Vagina (tissue), 2 donors: ENCODE results near the gene NR1I2. TPM values are rescaled to one million over a fixed set of nuclear protein-coding genes. Genes with fewer than 3 reads are reported as not detected.

Source experiments
- DNase-seq, 2 donors: peaks; one replicate each; pipeline ENCODE4 v3.0.0-alpha.2; 2017; ENCODE audit errors: extremely low spot score in 2 of 2
- H3K27ac ChIP-seq: fragments of 200-600 bp; sonication (generic); one replicate; pipeline ENCODE4 v1.5.1; 2019
- H3K27me3 ChIP-seq: fragments of 200-600 bp; sonication (generic); one replicate; pipeline ENCODE4 v1.5.1; 2019
- H3K36me3 ChIP-seq, 2 donors: fragments of 200-600 bp; sonication (generic); one replicate each; pipeline ENCODE4 v1.5.1; 2017 to 2019
- H3K4me1 ChIP-seq: fragments of 200-600 bp; sonication (generic); one replicate; pipeline ENCODE4 v1.5.1; 2019
- H3K4me3 ChIP-seq, 2 donors: fragments of 200-600 bp; sonication (generic); 1 replicate in 1 of 2; 2 replicates in 1 of 2; pipeline ENCODE4 v1.5.1; 2016 to 2019
- H3K9me3 ChIP-seq: fragments of 200-600 bp; sonication (generic); one replicate; pipeline ENCODE4 v1.5.1; 2019
- POLR2A ChIP-seq, 2 donors: fragments of 450-650 bp; IDR thresholded peaks; one replicate each; pipeline ENCODE4 v1.6.1; 2017; ENCODE audit warnings: antibody characterized with exemption in 2 of 2, mild to moderate bottlenecking in 2 of 2, moderate library complexity in 2 of 2
- POLR2AphosphoS5 ChIP-seq, 2 donors: sonication (generic); formaldehyde crosslinking; IDR thresholded peaks; one replicate each; pipeline ENCODE4 v1.9.0; 2017; ENCODE audit warnings: antibody characterized with exemption in 2 of 2, mild to moderate bottlenecking in 2 of 2, low read depth in 1 of 2; ENCODE audit not compliant: insufficient read depth in 1 of 2
- intact Hi-C: fragments of 100-400 bp; cut with DNase I; formaldehyde crosslinking; loops from one replicate; pipeline ENCODE4 v1.15.1; 2023
- total RNA-seq: library from RNA; depleted of rRNA; stranded (reverse); fragments of >200 nt; gene quantifications from one replicate; pipeline ENCODE4 v1.2.3, GENCODE V29; 2016
- TF ChIP-seq, protein P1 (sequence below), 3 experiments: fragments of 450-650 bp in 2 of 3; fragments of 200-600 bp in 1 of 3; sonication (generic) in 1 of 3; IDR thresholded peaks; one replicate each; pipeline ENCODE4 v1.5.1; 2017 to 2019; ENCODE audit warnings: antibody characterized with exemption in 3 of 3, mild to moderate bottlenecking in 2 of 3, moderate library complexity in 2 of 3

The NR1I2 gene
- total RNA-seq, 1 donor from 2014 or later: not detected

DNA sequence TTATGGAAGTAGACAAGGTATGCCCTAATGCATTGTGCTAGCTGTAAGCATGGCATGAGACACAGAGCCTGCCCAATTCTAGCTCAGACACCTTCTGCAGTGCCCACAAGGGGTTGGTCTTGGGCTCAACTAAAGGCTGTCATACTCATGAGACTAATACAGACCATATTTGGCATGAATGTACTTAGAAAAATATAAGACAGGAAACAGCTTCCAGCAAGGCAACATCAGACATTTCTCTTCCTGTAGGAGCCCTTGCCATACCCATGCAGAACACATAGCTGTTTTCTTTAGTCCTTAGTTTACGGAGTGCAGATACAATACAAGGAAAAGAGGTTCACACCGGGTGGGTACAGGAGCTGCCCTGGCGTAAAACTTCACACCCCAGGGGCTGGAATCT, 30.5 kb upstream of the NR1I2 start:
- no peak overlapping the region for H3K4me3 ChIP-seq
- intact Hi-C loops: no loop called here
- H3K27ac ChIP-seq: no peak overlapping the region
- no peak for DNase-seq
- H3K27me3 ChIP-seq: no peaks in the 10 kb centered on the region
- H3K4me1 ChIP-seq: no peaks in the 10 kb centered on the region
- peaks cover 5% of the 10 kb centered on the region for H3K9me3 ChIP-seq
- H3K36me3 ChIP-seq: peaks cover 0 to 32% of the 10 kb centered on the region in 2 donors
- TF ChIP-seq, protein P1, sequence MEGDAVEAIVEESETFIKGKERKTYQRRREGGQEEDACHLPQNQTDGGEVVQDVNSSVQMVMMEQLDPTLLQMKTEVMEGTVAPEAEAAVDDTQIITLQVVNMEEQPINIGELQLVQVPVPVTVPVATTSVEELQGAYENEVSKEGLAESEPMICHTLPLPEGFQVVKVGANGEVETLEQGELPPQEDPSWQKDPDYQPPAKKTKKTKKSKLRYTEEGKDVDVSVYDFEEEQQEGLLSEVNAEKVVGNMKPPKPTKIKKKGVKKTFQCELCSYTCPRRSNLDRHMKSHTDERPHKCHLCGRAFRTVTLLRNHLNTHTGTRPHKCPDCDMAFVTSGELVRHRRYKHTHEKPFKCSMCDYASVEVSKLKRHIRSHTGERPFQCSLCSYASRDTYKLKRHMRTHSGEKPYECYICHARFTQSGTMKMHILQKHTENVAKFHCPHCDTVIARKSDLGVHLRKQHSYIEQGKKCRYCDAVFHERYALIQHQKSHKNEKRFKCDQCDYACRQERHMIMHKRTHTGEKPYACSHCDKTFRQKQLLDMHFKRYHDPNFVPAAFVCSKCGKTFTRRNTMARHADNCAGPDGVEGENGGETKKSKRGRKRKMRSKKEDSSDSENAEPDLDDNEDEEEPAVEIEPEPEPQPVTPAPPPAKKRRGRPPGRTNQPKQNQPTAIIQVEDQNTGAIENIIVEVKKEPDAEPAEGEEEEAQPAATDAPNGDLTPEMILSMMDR (IDR thresholded peaks at IDR 0.05): no peak
- TF ChIP-seq POLR2AphosphoS5 (IDR thresholded peaks at IDR 0.05; ENCODE audit: insufficient read depth in 1 of 2, low read depth in 1 of 2): no peak
- no peak for TF ChIP-seq POLR2A (IDR thresholded peaks at IDR 0.05)

DNA sequence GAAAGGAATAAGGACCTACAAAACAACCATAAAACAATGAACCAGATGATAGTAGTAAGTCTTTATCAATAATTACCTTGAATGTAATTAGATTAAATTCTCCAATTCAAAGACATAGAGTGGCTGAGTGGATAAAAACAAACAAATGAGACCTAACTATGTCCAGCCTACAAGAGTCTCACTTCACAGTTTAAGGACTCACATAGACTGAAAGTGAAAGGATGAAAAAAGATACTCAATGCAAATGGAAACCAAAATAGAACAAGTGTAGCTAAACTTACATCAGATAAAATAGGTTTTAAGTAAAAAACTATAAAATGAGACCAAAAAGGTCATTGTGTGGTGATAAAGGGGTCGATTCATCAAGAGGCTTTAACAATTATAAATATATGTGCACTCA, 21.9 kb upstream of the NR1I2 start:
- no peak for DNase-seq
- no peak overlapping the region for H3K27ac ChIP-seq
- H3K27me3 ChIP-seq: no peaks in the 10 kb centered on the region
- H3K4me3 ChIP-seq: no peak overlapping the region
- TF ChIP-seq POLR2AphosphoS5 (IDR thresholded peaks at IDR 0.05; ENCODE audit: insufficient read depth in 1 of 2, low read depth in 1 of 2) (no peak), POLR2A (IDR thresholded peaks at IDR 0.05) (no peak)
- TF ChIP-seq, protein P1 (IDR thresholded peaks at IDR 0.05): no peak
- no peaks in the 10 kb centered on the region for H3K4me1 ChIP-seq
- no peaks in the 10 kb centered on the region for H3K9me3 ChIP-seq
- H3K36me3 ChIP-seq: no peaks in the 10 kb centered on the region
- intact Hi-C loops: loop anchor here (5.0 kb wide), 1 partner anchor 782 kb away; no protein-coding TSS in a partner anchor

DNA sequence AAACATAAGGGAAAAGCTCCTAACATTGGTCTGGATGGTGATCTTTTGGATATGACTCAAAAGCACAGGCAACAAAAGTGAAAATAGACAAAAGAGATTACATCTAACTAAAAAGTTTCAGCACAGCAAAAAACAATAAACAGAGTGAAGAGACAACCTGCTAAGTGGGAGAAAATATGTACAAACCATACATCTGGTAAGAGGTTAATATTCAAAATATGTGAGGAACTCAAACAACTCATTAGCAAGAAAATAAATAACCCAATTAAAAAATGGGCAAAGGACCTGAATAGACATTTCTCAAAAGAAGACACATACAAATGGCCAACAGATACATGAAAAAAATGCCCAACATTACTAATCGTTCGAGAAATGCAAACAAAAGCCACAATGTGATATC, 19.0 kb upstream of the NR1I2 start:
- Histone ChIP-seq H3K9me3 (no peaks in the 10 kb centered on the region), H3K27ac (no peak overlapping the region), H3K4me3 (no peak overlapping the region), H3K36me3 (no peaks in the 10 kb centered on the region), H3K4me1 (no peaks in the 10 kb centered on the region), H3K27me3 (no peaks in the 10 kb centered on the region)
- intact Hi-C loops: loop anchor here (5.0 kb wide), 1 partner anchor 779 kb away; no protein-coding TSS in a partner anchor
- TF ChIP-seq, protein P1 (IDR thresholded peaks at IDR 0.05): no peak
- TF ChIP-seq POLR2A (IDR thresholded peaks at IDR 0.05) (no peak), POLR2AphosphoS5 (IDR thresholded peaks at IDR 0.05; ENCODE audit: insufficient read depth in 1 of 2, low read depth in 1 of 2) (no peak)
- no peak for DNase-seq

DNA sequence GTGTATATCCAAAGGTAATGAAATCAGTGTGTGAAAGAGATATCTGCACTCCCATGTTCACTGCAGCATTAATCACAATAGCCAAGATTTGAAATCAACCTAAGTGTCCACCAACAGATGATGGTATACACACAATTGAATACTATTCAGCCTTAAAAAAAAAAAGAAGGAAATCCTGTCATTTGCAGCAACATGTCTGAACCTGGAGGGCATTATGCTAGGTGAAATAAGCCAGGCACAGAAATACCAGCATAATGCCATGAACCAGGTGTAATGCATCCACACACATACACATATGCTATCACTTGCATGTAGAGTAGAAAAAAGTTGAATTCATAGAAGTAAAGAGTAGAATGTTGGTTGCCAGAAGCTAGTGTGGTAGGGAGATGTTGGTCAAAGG, 18.4 kb upstream of the NR1I2 start:
- no peaks in the 10 kb centered on the region for H3K27me3 ChIP-seq
- H3K4me3 ChIP-seq: no peak overlapping the region

DNA sequence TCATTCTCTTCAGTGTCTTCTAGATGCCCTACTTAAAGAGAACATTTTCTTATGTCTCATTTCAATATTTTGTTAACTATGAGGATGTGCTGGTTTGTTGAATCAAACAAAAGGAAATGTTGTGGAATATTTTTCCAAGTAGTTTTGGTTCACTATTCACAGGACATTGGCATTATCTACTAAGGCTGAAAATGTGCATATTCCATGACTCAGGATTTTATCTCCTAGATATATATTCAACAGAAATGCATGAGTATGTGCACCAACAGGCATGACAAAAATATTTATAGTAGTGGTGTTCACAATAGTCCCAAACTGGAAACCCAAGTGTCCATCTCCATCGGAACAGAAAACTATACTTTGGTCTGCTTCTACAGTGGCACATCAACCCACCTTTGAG, 16.7 kb upstream of the NR1I2 start:
- no peak for TF ChIP-seq POLR2A (IDR thresholded peaks at IDR 0.05)
- TF ChIP-seq, protein P1 (IDR thresholded peaks at IDR 0.05): no peak

More for the DNA sequence above, 18.4 kb upstream of the NR1I2 start:
- Histone ChIP-seq H3K4me1 (no peaks in the 10 kb centered on the region), H3K36me3 (no peaks in the 10 kb centered on the region), H3K9me3 (no peaks in the 10 kb centered on the region), H3K27ac (no peak overlapping the region)
- no peak for DNase-seq
- no peak for TF ChIP-seq POLR2AphosphoS5 (IDR thresholded peaks at IDR 0.05; ENCODE audit: insufficient read depth in 1 of 2, low read depth in 1 of 2)
- TF ChIP-seq POLR2A (IDR thresholded peaks at IDR 0.05): no peak
- TF ChIP-seq, protein P1 (IDR thresholded peaks at IDR 0.05): no peak
- intact Hi-C loops: loop anchor here (5.0 kb wide), 1 partner anchor 779 kb away; no protein-coding TSS in a partner anchor

More for the DNA sequence above, 16.7 kb upstream of the NR1I2 start:
- intact Hi-C loops: no loop called here
- Histone ChIP-seq H3K9me3 (no peaks in the 10 kb centered on the region), H3K27me3 (no peaks in the 10 kb centered on the region), H3K36me3 (no peaks in the 10 kb centered on the region), H3K4me1 (no peaks in the 10 kb centered on the region), H3K27ac (no peak overlapping the region), H3K4me3 (no peak overlapping the region)
- no peak for DNase-seq
